ENCODE data around the gene PCGF2. TPM values are rescaled to one million over a fixed set of nuclear protein-coding genes. Genes with fewer than 3 reads are reported as not detected.

PCGF2 gene
- total and polyA plus RNA-seq, 2 of the 8 experiments (the other 6 are each of a cell fraction or from before 2014, with no cell fraction given) = 42.1 to 93.3 TPM

DNA sequence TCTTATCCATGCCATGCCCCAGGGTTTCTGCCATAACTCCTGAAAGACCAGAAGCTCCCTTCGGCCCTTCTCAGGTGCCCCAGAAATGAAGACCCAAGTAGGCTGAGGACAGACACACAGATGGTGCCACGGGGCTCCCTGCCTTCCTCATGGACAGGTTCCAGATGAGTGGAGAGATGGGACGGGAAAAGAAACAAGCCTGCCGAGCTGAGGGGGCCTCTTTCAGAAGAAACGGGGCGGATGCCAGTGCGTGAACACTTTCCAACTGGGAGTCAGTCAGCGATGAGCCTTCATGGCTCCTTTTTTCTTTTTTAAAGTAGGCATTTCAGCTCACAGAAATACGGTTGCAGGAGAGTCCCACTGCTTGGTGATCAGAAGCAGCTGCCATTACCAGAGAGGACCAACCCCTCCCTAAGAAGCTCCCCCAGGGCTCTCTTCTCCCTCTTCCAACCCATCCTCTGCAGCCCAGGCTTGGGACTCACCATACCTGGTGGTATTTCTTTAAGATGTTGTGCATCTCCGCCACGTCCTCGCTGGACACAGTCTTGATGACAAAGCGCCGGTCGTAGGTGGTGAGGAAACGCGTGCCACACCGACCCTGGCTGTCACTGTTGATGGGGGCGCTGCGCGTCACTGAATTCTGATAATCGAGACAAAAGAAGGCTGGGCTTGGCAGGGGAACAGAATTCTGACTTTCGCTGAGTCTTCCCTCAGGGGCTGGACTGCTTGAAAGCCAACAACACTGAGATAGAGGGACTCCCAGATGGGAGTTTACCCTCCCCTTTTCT, 32.0 kb upstream of the PCGF2 start:
- Histone ChIP-seq H3K14ac (ENCODE audit: insufficient read length) (no peak overlapping the region), H2AFZ (ENCODE audit: low read length) (no peak overlapping the region), H3K79me2 (ENCODE audit: control insufficient read depth in 1 of 2, insufficient read depth in 2 of 2, low read length in 2 of 2) (no peaks in the 10 kb centered on the region), H3K4ac (replicated peaks; ENCODE audit: insufficient read length, low read depth, low read length) (no peak overlapping the region), H4K91ac (replicated peaks; ENCODE audit: insufficient read length, low read length) (no peak overlapping the region), H4K5ac (ENCODE audit: insufficient read length, low read depth, low read length) (no peak overlapping the region), H3K56ac (replicated peaks; ENCODE audit: insufficient read length, low read depth, low read length) (no peak overlapping the region), H3K27ac (ENCODE audit: low read depth, low read length) (no peak overlapping the region), H2AK5ac (ENCODE audit: low read depth, low read length) (no peak overlapping the region), H4K8ac (ENCODE audit: extremely low read depth, insufficient read depth, low read length) (no peak overlapping the region), H3K4me2 (ENCODE audit: insufficient read depth in 1 of 2, low read depth in 2 of 2, low read length in 2 of 2) (no peak overlapping the region), H3K9ac (replicated peaks in 1 of 4; ENCODE audit: extremely low read depth in 1 of 4, low read depth in 3 of 4, low read length in 3 of 4) (no peak overlapping the region), H3K79me1 (ENCODE audit: low read depth, low read length) (no peaks in the 10 kb centered on the region; the same call in 1 of the 2 replicates), H4K20me1 (replicated peaks in 1 of 2; ENCODE audit: control insufficient read depth in 1 of 2, insufficient read depth in 2 of 2, low read length in 2 of 2) (peaks cover 0 to 6% of the 10 kb centered on the region in 2 experiments), H2BK15ac (ENCODE audit: low read length) (no peak overlapping the region), H3K4me3 (ENCODE audit: extremely low read depth in 1 of 4, insufficient read depth in 2 of 4, low read depth in 3 of 4, low read length in 4 of 4) (no peak overlapping the region), H2BK120ac (replicated peaks; ENCODE audit: low read depth, low read length) (no peak overlapping the region), H3K36me3 (ENCODE audit: control insufficient read depth in 2 of 4, insufficient read depth in 4 of 4, low read length in 3 of 4) (peaks cover 23 to 83% (median 65%) of the 10 kb centered on the region in 4 experiments), H3K9me3 (ENCODE audit: insufficient read depth in 2 of 2, low read depth in 1 of 2, low read length in 1 of 2) (no peaks in the 10 kb centered on the region), H3K27me3 (replicated peaks in 1 of 4; ENCODE audit: control insufficient read depth in 3 of 4, extremely low read depth in 1 of 4, insufficient read depth in 3 of 4, low read length in 3 of 4) (no peaks in the 10 kb centered on the region), H3K18ac (ENCODE audit: extremely low read depth, low read length) (no peak overlapping the region), H2BK12ac (ENCODE audit: low read depth, low read length) (no peak overlapping the region), H2BK5ac (ENCODE audit: low read depth, low read length) (no peak overlapping the region), H3K4me1 (replicated peaks in 1 of 4; ENCODE audit: control insufficient read depth in 3 of 4, insufficient read depth in 4 of 4, low read length in 3 of 4) (no peaks in the 10 kb centered on the region), H3K23me2 (ENCODE audit: low read depth, low read length) (no peaks in the 10 kb centered on the region), H3K23ac (ENCODE audit: insufficient read length) (no peak overlapping the region), H2BK20ac (ENCODE audit: low read length) (no peak overlapping the region)
- ChIA-PET CTCF (ENCODE audit: partially characterized antibody) (interaction anchor here (1.3 to 1.7 kb wide), 3 partner anchors 9 to 18 kb away, joined by 3 to 8 read pairs (median 6); no protein-coding TSS in a partner anchor), POLR2A (ENCODE audit: partially characterized antibody) (interaction anchor here (1.2 to 1.7 kb wide), 6 partner anchors 10 to 74 kb away, joined by 4 to 8 read pairs (median 4); partner anchors contain the start of gene PIP4K2B)
- WGBS, 2 experiments (ENCODE audit: extremely low coverage in 1 of 2, insufficient coverage in 1 of 2, insufficient read length in 1 of 2, insufficient replicate concordance in 2 of 2, low coverage in 1 of 2, low lambda C conversion rate in 2 of 2, missing lambda C conversion rate in 1 of 2) = 95% methylated on average over 20 of the region's 23 CpGs; no CpG with 5 or more reads in 1 of the 2 experiments
- TF ChIP-seq SP1 (IDR thresholded peaks at IDR 0.05; ENCODE audit: low read depth, low read length) (no peak), JUND (IDR thresholded peaks at IDR 0.05; ENCODE audit: low read length) (no peak), SIN3A (conservative IDR thresholded peaks at IDR 0.05 in 1 of 2, IDR thresholded peaks at IDR 0.05 in 1 of 2; ENCODE audit: low read depth in 1 of 2, low read length in 2 of 2) (no peak), POU5F1 (IDR thresholded peaks at IDR 0.05; ENCODE audit: low read depth, low read length) (no peak), RXRA (IDR thresholded peaks at IDR 0.05; ENCODE audit: insufficient read depth, low read depth, low read length) (no peak), SIRT6 (IDR thresholded peaks at IDR 0.05; ENCODE audit: low read length) (no peak), HDAC6 (IDR thresholded peaks at IDR 0.05; ENCODE audit: low read depth, low read length) (no peak)
- DNase-seq (ENCODE audit: low read depth in 1 of 2, low spot score in 2 of 2) = no peak
- no peak for FAIRE-seq
